Adrenal gland (tissue), 12 donors: ENCODE data around the gene FBXL20. TPM values are rescaled to one million over a fixed set of nuclear protein-coding genes. Genes with fewer than 3 reads are reported as not detected.

Source experiments
- DNase-seq, 7 donors: peaks; one replicate each; pipeline ENCODE4 v3.0.0-alpha.2; 2019 to 2020
- H3K27ac ChIP-seq, 5 donors: fragments of 200-600 bp; sonication (generic) in 4 of 5; 1 replicate in 3 of 5; 2 replicates in 2 of 5; pipeline versions ENCODE4 v1.5.1 to v1.8.0; 2016 to 2020; ENCODE audit warnings: mild to moderate bottlenecking in 1 of 5
- H3K27me3 ChIP-seq: fragments of 200-600 bp; 2 replicates; pipeline ENCODE4 v1.8.0; 2021
- H3K36me3 ChIP-seq, 2 donors: fragments of 200-600 bp; replicated peaks in 1 of 2; 1 replicate in 1 of 2; 2 replicates in 1 of 2; pipeline versions ENCODE4 v1.5.1 to v1.8.0; 2018 to 2022
- H3K4me1 ChIP-seq, 2 donors: fragments of 200-600 bp; replicated peaks in 1 of 2; 1 replicate in 1 of 2; 2 replicates in 1 of 2; pipeline versions ENCODE4 v1.5.1 to v1.8.0; 2018 to 2021
- H3K4me3 ChIP-seq, 4 donors: fragments of 200-600 bp; sonication (generic) in 3 of 4; one replicate each; pipeline ENCODE4 v1.5.1; 2016 to 2018
- H3K9me3 ChIP-seq, 3 donors: fragments of 200-600 bp; sonication (generic) in 1 of 3; replicated peaks in 1 of 3; 1 replicate in 2 of 3; 2 replicates in 1 of 3; pipeline versions ENCODE4 v1.5.1 to v1.8.0; 2016 to 2021
- CTCF ChIP-seq, 6 experiments: fragments of 450-650 bp in 4 of 6; fragments of 200-600 bp in 2 of 6; sonication (generic) in 1 of 6; IDR thresholded peaks; 1 replicate in 5 of 6; 2 replicates in 1 of 6; pipeline versions ENCODE4 v1.5.1 to v1.8.0; 2016 to 2021; ENCODE audit warnings: antibody characterized with exemption in 6 of 6, mild to moderate bottlenecking in 2 of 6, moderate library complexity in 1 of 6
- POLR2A ChIP-seq, 2 donors: fragments of 450-650 bp; IDR thresholded peaks; one replicate each; pipeline ENCODE4 v1.6.1; 2017; ENCODE audit warnings: antibody characterized with exemption in 2 of 2, mild to moderate bottlenecking in 2 of 2, moderate library complexity in 1 of 2
- WGBS, 4 donors: extraction: QIAGEN DNeasy Blood & Tissue Kit in 2 of 4; methylation state at CpG; one replicate each; pipeline versions ENCODE4 v1.1.5 to v1.1.7; 2013 to 2017; 5-methylcytosine and 5-hydroxymethylcytosine counted together
- intact Hi-C, 2 donors: fragments of 100-400 bp; cut with DNase I; formaldehyde crosslinking; loops; one replicate each; pipeline versions ENCODE4 v1.14.1 to v1.15.0; 2022 to 2023
- polyA plus RNA-seq, 3 donors: library from polyadenylated mRNA; stranded (reverse); fragments of 200-250 nt in 2 of 3; fragments of 350-450 nt in 1 of 3; fragmentation: Illumina TruSeq in 1 of 3; extraction: RNeasy Lipid Tissue Mini Kit (QIAGEN cat#74804) in 1 of 3; gene quantifications; one replicate each; pipeline ENCODE4 v1.2.3, GENCODE V29; 2013 to 2014
- total RNA-seq, 9 donors: library from RNA; depleted of rRNA in 4 of 9; stranded (reverse); fragments of >200 nt in 4 of 9; fragments of 120-200 nt in 1 of 9; fragmentation: NEBNext Ultra II Directional in 1 of 9; extraction: Animal tissue kit (Norgen Biotek cat#: 25700) in 1 of 9; gene quantifications; one replicate each; pipeline versions ENCODE4 v1.1.0 to v1.2.4, GENCODE V29; 2013 to 2023
- donor health status: healthy with polysubstance abuse.
- donor health status: Bipolar disorder and iron deficiency.
- donor health status: DM: yes; HTN: yes; CAD: no.
- donor health status: DM: no; HTN: no; CAD: no.
- donor health status: DM: no; HTN: no; CAD: no.
- donor health status: DM: yes; HTN: yes; CAD: no.

Gene FBXL20
- total and polyA plus RNA-seq, 12 donors: 3.7 to 41.5 (median 17.3) TPM

GRCh38 chr17:39410279-39410678, 8.9 kb upstream of the FBXL20 start:
- no peak overlapping the region for H3K27ac ChIP-seq
- intact Hi-C loops: loop anchor here in 1 of 2 donors (10.0 kb wide), 1 partner anchor 105 kb away; no protein-coding TSS in a partner anchor
- DNase-seq: peak in 1 of 7 donors; percentile 47
- TF ChIP-seq POLR2A (IDR thresholded peaks at IDR 0.05) (no peak), CTCF (IDR thresholded peaks at IDR 0.05) (no peak)
- H3K9me3 ChIP-seq: no peaks in the 10 kb centered on the region
- 94 to 97% (median 95%) methylated on average over 13 of the region's 13 CpGs for WGBS, 4 donors
- no peaks in the 10 kb centered on the region for H3K27me3 ChIP-seq
- H3K36me3 ChIP-seq: peaks cover 0 to 86% of the 10 kb centered on the region in 2 donors
- H3K4me1 ChIP-seq: no peaks in the 10 kb centered on the region
- no peak overlapping the region for H3K4me3 ChIP-seq

- no peaks in the 10 kb centered on the region for H3K27me3 ChIP-seq
- intact Hi-C loops: loop anchor here (10.0 kb wide), 1 partner anchor 134 kb away; no protein-coding TSS in a partner anchor
- no peak overlapping the region for H3K4me3 ChIP-seq
- DNase-seq: no peak
- TF ChIP-seq CTCF (IDR thresholded peaks at IDR 0.05) (no peak), POLR2A (IDR thresholded peaks at IDR 0.05) (no peak)
- no peak overlapping the region for H3K27ac ChIP-seq
- peaks cover 0 to 9% of the 10 kb centered on the region in 2 donors for H3K4me1 ChIP-seq
- no peaks in the 10 kb centered on the region for H3K9me3 ChIP-seq
- H3K36me3 ChIP-seq: peaks cover 0 to 66% of the 10 kb centered on the region in 2 donors
- WGBS, 4 donors: 83 to 96% (median 93%) methylated on average over 2 of the region's 2 CpGs
Measured at GRCh38 chr17:39408360-39408759, 6.9 kb upstream of the FBXL20 start.

GRCh38 chr17:39406951-39407350, 5.5 kb upstream of the FBXL20 start:
- peaks cover 0 to 53% of the 10 kb centered on the region in 2 donors for H3K36me3 ChIP-seq
- TF ChIP-seq POLR2A (IDR thresholded peaks at IDR 0.05) (no peak), CTCF (IDR thresholded peaks at IDR 0.05) (no peak)
- no peak overlapping the region for H3K27ac ChIP-seq
- WGBS, 4 donors: 40 to 57% (median 46%) methylated on average over 1 of the region's 1 CpG
- H3K9me3 ChIP-seq: no peaks in the 10 kb centered on the region
- intact Hi-C loops: loop anchor here (10.0 kb wide), 1 partner anchor 132 kb away; no protein-coding TSS in a partner anchor
- DNase-seq: no peak
- H3K27me3 ChIP-seq: no peaks in the 10 kb centered on the region
- H3K4me1 ChIP-seq: peaks cover 0 to 13% of the 10 kb centered on the region in 2 donors
- H3K4me3 ChIP-seq: no peak overlapping the region

- TF ChIP-seq CTCF (IDR thresholded peaks at IDR 0.05) (no peak), POLR2A (IDR thresholded peaks at IDR 0.05) (no peak)
- no peak for DNase-seq
- peaks cover 0 to 38% of the 10 kb centered on the region in 2 donors for H3K36me3 ChIP-seq
- no peaks in the 10 kb centered on the region for H3K9me3 ChIP-seq
- 59 to 88% (median 72%) methylated on average over 1 of the region's 1 CpG for WGBS, 4 donors
- H3K27me3 ChIP-seq: no peaks in the 10 kb centered on the region
- intact Hi-C loops: loop anchor here (10.0 kb wide), 1 partner anchor 131 kb away; no protein-coding TSS in a partner anchor
- peaks cover 0 to 14% of the 10 kb centered on the region in 2 donors for H3K4me1 ChIP-seq
- no peak overlapping the region for H3K4me3 ChIP-seq
- H3K27ac ChIP-seq: peak overlapping the region in 2 of 5 donors; percentile 44 to 69
Measured at GRCh38 chr17:39405436-39405835, 4.0 kb upstream of the FBXL20 start.
